Measurements from ENCODE around the gene TPD52L1.

Gene TPD52L1

DNA sequence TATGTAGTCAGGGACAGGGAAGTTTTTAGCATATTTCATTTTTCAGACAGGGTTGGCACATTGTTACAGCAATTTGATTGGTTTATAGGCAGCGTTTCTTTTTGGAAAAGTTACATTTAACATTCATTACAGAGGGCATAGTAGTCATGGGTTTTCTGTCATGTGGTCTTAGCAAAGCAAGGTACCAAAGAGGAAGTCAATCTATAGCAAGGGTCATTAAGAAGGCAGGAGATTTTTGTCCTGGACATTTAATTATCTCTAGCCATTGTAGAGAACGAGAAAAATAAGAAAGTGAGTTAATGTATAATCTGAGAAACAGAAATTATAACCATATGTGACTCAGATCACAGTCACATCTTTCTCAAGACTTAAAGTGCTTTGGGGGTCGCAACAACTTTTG is 47.4 kb downstream of the TPD52L1 start:
- peaks cover 7% of the 10 kb centered on the region for H3K4me1 ChIP-seq (ENCODE audit: control insufficient read depth, insufficient read depth, low read length)
- no peaks in the 10 kb centered on the region for H3K36me3 ChIP-seq (ENCODE audit: control insufficient read depth, insufficient read depth, low read length)
- H3K4me3 ChIP-seq (ENCODE audit: low read depth, low read length) = no peak overlapping the region
- H3K9me3 ChIP-seq (ENCODE audit: control insufficient read depth, insufficient read depth, low read length) = no peaks in the 10 kb centered on the region
- H3K27me3 ChIP-seq (ENCODE audit: control insufficient read depth, insufficient read depth, low read length) = no peaks in the 10 kb centered on the region
- no peak overlapping the region for H3K9ac ChIP-seq (ENCODE audit: low read depth, low read length)

DNA sequence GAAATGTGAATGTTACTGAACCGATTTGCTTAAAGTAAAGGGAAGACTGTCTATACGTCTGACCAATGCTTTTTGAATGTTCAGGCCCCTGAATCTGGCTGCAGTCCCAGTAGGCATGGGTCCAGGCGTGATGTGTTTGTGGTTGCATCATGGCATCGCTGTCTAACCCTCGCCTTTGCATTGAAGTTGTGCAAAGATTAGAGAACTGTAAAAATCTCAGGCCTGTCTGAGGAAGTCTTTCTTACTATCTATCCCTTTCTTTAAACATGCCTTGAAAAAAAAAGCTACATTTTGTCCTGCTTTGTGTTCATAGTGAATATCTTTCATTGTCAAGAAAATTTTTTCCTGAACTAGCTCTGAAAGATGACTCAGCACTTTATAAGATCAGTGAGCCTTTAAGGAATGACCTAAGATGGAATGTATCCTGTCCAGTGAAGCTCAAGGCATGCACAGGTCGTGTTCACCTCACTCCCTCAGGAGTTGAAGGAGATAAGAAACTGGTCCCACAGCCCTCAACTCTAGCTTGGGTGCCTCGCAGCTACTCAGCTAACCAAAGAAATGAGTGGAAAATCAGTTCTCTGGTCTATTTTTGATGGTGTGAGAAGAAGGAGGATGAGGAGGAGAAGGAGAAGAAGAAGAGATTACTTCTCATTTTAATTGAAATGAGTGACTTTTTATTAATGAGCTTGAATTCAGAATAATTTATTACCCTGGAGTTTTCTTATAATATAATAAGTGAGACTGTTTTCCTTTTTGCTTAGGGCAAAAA is 48.6 kb downstream of the TPD52L1 start:
- Histone ChIP-seq H3K9ac (ENCODE audit: low read depth, low read length) (no peak overlapping the region), H3K9me3 (ENCODE audit: control insufficient read depth, insufficient read depth, low read length) (no peaks in the 10 kb centered on the region), H3K27me3 (ENCODE audit: control insufficient read depth, insufficient read depth, low read length) (no peaks in the 10 kb centered on the region), H3K4me3 (ENCODE audit: low read depth, low read length) (no peak overlapping the region), H3K4me1 (ENCODE audit: control insufficient read depth, insufficient read depth, low read length) (peaks cover 7% of the 10 kb centered on the region), H3K36me3 (ENCODE audit: control insufficient read depth, insufficient read depth, low read length) (no peaks in the 10 kb centered on the region)

DNA sequence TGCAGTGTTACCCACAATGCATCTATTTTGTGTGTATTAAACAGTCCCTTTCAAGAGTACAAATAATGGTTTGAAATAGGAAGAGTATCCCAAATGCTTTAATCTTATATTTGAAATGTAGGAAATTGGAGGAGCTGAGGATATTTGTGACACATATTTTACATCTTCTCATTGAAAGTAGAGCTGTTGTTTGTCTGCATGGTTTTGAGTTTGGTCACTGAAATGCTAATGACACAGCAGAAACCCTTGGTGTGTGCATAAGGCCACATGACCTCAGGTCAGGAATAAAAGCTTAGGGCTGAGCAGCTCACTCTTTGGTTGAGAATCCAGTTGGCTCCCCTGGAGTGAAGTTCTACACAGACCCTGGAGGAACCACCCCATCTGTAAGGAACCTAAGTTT is 49.8 kb downstream of the TPD52L1 start:
- H3K9ac ChIP-seq (ENCODE audit: low read depth, low read length) = no peak overlapping the region
- H3K36me3 ChIP-seq (ENCODE audit: control insufficient read depth, insufficient read depth, low read length) = no peaks in the 10 kb centered on the region
- H3K9me3 ChIP-seq (ENCODE audit: control insufficient read depth, insufficient read depth, low read length) = no peaks in the 10 kb centered on the region
- H3K4me1 ChIP-seq (ENCODE audit: control insufficient read depth, insufficient read depth, low read length) = peaks cover 7% of the 10 kb centered on the region
- no peak overlapping the region for H3K4me3 ChIP-seq (ENCODE audit: low read depth, low read length)
- H3K27me3 ChIP-seq (ENCODE audit: control insufficient read depth, insufficient read depth, low read length) = no peaks in the 10 kb centered on the region

DNA sequence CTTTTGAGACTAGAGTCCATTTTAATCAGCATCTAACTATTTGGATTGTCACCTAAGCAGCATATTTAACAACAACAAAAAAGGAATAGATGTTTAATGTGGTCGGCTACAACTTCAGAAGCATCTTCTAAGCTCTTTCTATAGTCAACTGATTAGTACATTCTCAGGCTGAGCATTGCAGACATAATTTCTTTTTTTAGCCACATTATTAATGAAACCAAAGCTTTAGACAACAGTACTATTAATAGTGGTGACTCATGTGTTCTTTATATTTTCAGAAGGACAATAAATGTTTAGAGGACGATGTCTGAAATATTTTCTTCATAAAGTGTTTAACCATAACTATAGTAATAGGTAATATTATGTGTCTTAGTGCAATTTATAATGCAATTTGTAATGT is 52.4 kb downstream of the TPD52L1 start:
- Histone ChIP-seq H3K27me3 (ENCODE audit: control insufficient read depth, insufficient read depth, low read length) (no peaks in the 10 kb centered on the region), H3K9ac (ENCODE audit: low read depth, low read length) (no peak overlapping the region), H3K4me1 (ENCODE audit: control insufficient read depth, insufficient read depth, low read length) (peaks cover 7% of the 10 kb centered on the region), H3K36me3 (ENCODE audit: control insufficient read depth, insufficient read depth, low read length) (no peaks in the 10 kb centered on the region), H3K9me3 (ENCODE audit: control insufficient read depth, insufficient read depth, low read length) (no peaks in the 10 kb centered on the region), H3K4me3 (ENCODE audit: low read depth, low read length) (no peak overlapping the region)

- Histone ChIP-seq H3K27me3 (ENCODE audit: control insufficient read depth, insufficient read depth, low read length) (no peaks in the 10 kb centered on the region), H3K9ac (ENCODE audit: low read depth, low read length) (no peak overlapping the region), H3K4me1 (ENCODE audit: control insufficient read depth, insufficient read depth, low read length) (peaks cover 7% of the 10 kb centered on the region), H3K9me3 (ENCODE audit: control insufficient read depth, insufficient read depth, low read length) (no peaks in the 10 kb centered on the region), H3K36me3 (ENCODE audit: control insufficient read depth, insufficient read depth, low read length) (no peaks in the 10 kb centered on the region), H3K4me3 (ENCODE audit: low read depth, low read length) (no peak overlapping the region)
Measured at GRCh38 chr6:125206389-125206788, 52.8 kb downstream of the TPD52L1 start.

GRCh38 chr6:125207956-125208355 is 54.4 kb downstream of the TPD52L1 start:
- Histone ChIP-seq H3K9me3 (ENCODE audit: control insufficient read depth, insufficient read depth, low read length) (no peaks in the 10 kb centered on the region), H3K4me3 (ENCODE audit: low read depth, low read length) (no peak overlapping the region), H3K9ac (ENCODE audit: low read depth, low read length) (no peak overlapping the region), H3K36me3 (ENCODE audit: control insufficient read depth, insufficient read depth, low read length) (no peaks in the 10 kb centered on the region), H3K27me3 (ENCODE audit: control insufficient read depth, insufficient read depth, low read length) (no peaks in the 10 kb centered on the region), H3K4me1 (ENCODE audit: control insufficient read depth, insufficient read depth, low read length) (peaks cover 7% of the 10 kb centered on the region)

- no peak overlapping the region for H3K9ac ChIP-seq (ENCODE audit: low read depth, low read length)
- no peaks in the 10 kb centered on the region for H3K27me3 ChIP-seq (ENCODE audit: control insufficient read depth, insufficient read depth, low read length)
- H3K36me3 ChIP-seq (ENCODE audit: control insufficient read depth, insufficient read depth, low read length) = no peaks in the 10 kb centered on the region
- H3K4me1 ChIP-seq (ENCODE audit: control insufficient read depth, insufficient read depth, low read length) = no peaks in the 10 kb centered on the region
- H3K4me3 ChIP-seq (ENCODE audit: low read depth, low read length) = no peak overlapping the region
- no peaks in the 10 kb centered on the region for H3K9me3 ChIP-seq (ENCODE audit: control insufficient read depth, insufficient read depth, low read length)
Measured at GRCh38 chr6:125208625-125209249, 55.2 kb downstream of the TPD52L1 start.

- no peaks in the 10 kb centered on the region for H3K27me3 ChIP-seq (ENCODE audit: control insufficient read depth, insufficient read depth, low read length)
- H3K9me3 ChIP-seq (ENCODE audit: control insufficient read depth, insufficient read depth, low read length) = no peaks in the 10 kb centered on the region
- H3K4me3 ChIP-seq (ENCODE audit: low read depth, low read length) = no peak overlapping the region
- no peaks in the 10 kb centered on the region for H3K4me1 ChIP-seq (ENCODE audit: control insufficient read depth, insufficient read depth, low read length)
- no peaks in the 10 kb centered on the region for H3K36me3 ChIP-seq (ENCODE audit: control insufficient read depth, insufficient read depth, low read length)
- no peak overlapping the region for H3K9ac ChIP-seq (ENCODE audit: low read depth, low read length)
Measured at GRCh38 chr6:125210667-125211066, 57.1 kb downstream of the TPD52L1 start.

DNA sequence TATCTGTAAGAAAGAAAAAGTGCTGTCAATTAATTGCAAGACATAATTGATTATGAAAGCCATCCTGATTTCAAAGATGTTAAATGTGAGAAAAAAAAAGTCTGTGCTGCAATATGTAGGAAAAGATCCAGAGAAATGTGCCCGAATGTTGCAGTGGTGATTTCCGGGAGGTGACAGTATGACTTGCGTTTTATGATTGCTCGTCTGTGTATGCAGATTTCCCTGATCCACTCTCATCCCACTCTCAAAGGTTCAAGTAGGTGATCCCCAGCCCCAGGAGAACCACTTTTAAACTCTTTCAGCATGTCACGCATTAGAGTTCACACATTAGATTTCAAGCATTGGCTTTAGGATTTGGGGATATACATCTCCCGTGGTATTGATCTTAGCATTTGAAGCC is 57.8 kb downstream of the TPD52L1 start:
- H3K27me3 ChIP-seq (ENCODE audit: control insufficient read depth, insufficient read depth, low read length) = no peaks in the 10 kb centered on the region
- no peaks in the 10 kb centered on the region for H3K4me1 ChIP-seq (ENCODE audit: control insufficient read depth, insufficient read depth, low read length)
- H3K9ac ChIP-seq (ENCODE audit: low read depth, low read length) = no peak overlapping the region
- H3K36me3 ChIP-seq (ENCODE audit: control insufficient read depth, insufficient read depth, low read length) = no peaks in the 10 kb centered on the region
- no peak overlapping the region for H3K4me3 ChIP-seq (ENCODE audit: low read depth, low read length)
- H3K9me3 ChIP-seq (ENCODE audit: control insufficient read depth, insufficient read depth, low read length) = no peaks in the 10 kb centered on the region

DNA sequence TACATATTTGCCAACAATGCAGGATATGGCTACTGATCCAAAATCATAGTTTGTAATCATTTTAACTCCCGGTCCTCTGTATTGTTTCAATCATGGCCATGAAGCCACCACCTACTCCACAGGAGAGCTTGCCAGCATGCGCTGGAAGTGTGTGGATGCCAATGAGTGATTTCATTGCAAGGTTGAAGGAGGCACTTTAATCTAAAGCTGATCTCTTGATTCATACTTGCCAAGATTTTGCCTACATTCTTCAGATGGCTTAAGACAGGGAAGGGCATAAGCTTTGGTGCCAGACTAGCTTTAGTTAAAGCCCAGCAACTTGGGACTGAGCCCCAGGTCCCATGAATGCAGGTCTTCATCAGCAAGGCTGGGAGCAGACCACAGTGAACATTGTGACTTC is 58.8 kb downstream of the TPD52L1 start:
- no peaks in the 10 kb centered on the region for H3K9me3 ChIP-seq (ENCODE audit: control insufficient read depth, insufficient read depth, low read length)
- H3K27me3 ChIP-seq (ENCODE audit: control insufficient read depth, insufficient read depth, low read length) = no peaks in the 10 kb centered on the region
- no peaks in the 10 kb centered on the region for H3K36me3 ChIP-seq (ENCODE audit: control insufficient read depth, insufficient read depth, low read length)
- H3K9ac ChIP-seq (ENCODE audit: low read depth, low read length) = no peak overlapping the region
- H3K4me3 ChIP-seq (ENCODE audit: low read depth, low read length) = no peak overlapping the region
- no peaks in the 10 kb centered on the region for H3K4me1 ChIP-seq (ENCODE audit: control insufficient read depth, insufficient read depth, low read length)

DNA sequence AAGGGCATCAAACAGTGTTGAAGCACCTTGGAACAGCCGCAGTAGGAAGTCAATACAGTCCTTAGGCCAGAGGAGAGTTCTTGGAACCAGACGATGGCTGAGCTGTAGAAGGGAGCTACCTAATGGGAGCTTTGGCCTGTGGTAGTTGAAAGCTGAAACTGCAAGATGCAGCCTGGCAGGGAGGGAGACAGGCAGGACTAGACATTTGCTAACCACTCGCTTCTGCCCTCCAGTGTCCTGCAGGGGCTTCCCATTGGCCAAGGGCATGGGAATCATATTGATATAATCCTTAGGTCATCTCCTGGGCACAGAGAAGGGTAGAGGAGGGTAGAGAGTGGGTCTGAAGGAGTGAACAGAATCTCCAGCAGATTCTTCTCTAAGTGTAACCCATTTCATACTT is 60.4 kb downstream of the TPD52L1 start:
- H3K27me3 ChIP-seq (ENCODE audit: control insufficient read depth, insufficient read depth, low read length) = no peaks in the 10 kb centered on the region
- H3K9me3 ChIP-seq (ENCODE audit: control insufficient read depth, insufficient read depth, low read length) = no peaks in the 10 kb centered on the region
- H3K4me3 ChIP-seq (ENCODE audit: low read depth, low read length) = no peak overlapping the region
- no peaks in the 10 kb centered on the region for H3K36me3 ChIP-seq (ENCODE audit: control insufficient read depth, insufficient read depth, low read length)
- H3K9ac ChIP-seq (ENCODE audit: low read depth, low read length) = no peak overlapping the region
- no peaks in the 10 kb centered on the region for H3K4me1 ChIP-seq (ENCODE audit: control insufficient read depth, insufficient read depth, low read length)

GRCh38 chr6:125215252-125215819 is 61.8 kb downstream of the TPD52L1 start:
- Histone ChIP-seq H3K36me3 (ENCODE audit: control insufficient read depth, insufficient read depth, low read length) (no peaks in the 10 kb centered on the region), H3K9me3 (ENCODE audit: control insufficient read depth, insufficient read depth, low read length) (no peaks in the 10 kb centered on the region), H3K9ac (ENCODE audit: low read depth, low read length) (no peak overlapping the region), H3K27me3 (ENCODE audit: control insufficient read depth, insufficient read depth, low read length) (no peaks in the 10 kb centered on the region), H3K4me3 (ENCODE audit: low read depth, low read length) (no peak overlapping the region), H3K4me1 (ENCODE audit: control insufficient read depth, insufficient read depth, low read length) (no peaks in the 10 kb centered on the region)
